Activated effector memory CD4-positive, alpha-beta T cell treated with Interleukin-2 at 50 U/mL for 16 hours (primary cell): ENCODE measurements around the gene NTN3.
"Not testable (repeated sequence)": the region's sequence is repeated elsewhere in the genome, so short reads cannot be mapped to it uniquely, and the experiment has no call there.

Experiments
- DNase-seq: peaks from one replicate; pipeline ENCODE4 v3.0.0-alpha.2; 2020

Gene NTN3

DNA sequence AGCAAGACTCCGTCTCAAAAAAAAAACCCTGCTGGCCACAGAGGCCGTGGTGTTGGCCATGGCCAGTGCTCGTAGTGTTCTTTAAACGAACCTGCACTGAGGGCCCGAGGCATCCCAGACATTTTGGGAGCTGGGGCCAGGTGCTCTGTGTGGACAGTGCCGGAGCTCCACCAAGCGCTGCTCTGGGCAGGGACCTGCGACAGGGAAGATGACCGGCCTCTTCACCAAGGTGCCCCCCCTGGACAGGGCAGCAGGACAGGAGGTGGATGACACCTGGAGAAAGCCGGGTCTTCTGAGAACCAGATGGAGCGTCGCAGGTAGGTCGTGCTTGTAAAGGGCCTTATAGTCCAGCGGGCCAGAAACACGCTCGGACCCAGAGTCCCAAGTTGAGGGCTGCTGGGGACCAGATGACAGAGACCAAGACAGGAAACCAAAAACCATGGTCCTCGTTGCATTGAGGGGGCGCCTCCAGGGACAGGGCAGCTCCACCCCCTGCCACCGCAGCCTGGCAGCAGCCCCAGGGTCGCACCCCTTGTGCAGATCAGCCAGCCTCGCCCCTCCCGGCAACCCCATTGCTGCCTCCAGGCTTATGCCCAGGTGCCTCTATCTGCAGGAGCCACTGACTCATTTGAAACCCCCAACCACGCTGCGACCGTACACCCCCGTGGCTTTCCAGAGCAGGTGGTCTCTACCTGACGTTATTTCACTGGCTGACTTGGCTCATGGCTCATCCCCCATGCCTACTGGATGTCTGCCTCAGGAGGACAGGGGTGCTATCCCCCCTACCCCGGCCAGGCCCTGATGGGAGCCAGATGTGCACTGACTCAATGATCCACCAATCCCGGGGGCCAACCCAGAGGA is 4.2 kb upstream of the NTN3 start:
- DNase-seq: no peak

GRCh38 chr16:2467528-2468232 is 3.4 kb upstream of the NTN3 start:
- DNase-seq: no peak

GRCh38 chr16:2468233-2468724 is 2.8 kb upstream of the NTN3 start:
- no peak for DNase-seq

DNA sequence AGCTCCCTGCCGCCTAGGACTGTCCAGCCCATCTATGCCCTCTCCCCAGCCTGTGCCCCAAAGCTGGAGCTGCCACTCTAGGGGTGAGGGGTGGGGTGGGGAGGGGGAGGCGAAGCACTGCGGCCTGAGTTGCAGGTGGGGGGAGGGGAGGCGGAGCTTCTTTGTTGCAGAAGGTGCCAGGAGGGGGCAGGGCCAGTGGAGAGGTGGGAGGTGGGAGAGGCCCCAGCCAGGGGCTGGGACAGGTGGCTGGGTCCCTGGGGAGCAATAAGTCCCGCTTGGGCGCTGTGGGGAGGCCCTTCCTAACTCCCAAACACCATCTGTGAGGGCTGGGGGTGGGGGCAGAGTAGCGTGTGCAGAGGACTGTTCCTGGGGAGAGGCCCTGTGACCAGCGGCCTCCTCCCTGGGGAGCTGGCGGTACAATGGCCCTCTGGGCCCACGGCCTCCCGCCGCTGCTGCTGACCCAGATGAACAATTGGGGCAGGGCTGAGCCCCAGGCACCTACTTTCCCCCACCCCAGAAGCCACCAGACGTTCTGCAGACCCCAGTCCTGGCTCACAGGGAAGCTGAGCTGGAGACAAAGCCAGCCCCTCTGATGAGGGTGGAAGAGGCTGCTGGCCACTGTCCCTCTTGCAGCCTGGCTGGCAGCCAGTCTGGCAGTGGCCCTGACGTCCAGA is 2.2 kb upstream of the NTN3 start:
- DNase-seq: no peak

GRCh38 chr16:2469399-2470233 is 1.5 kb upstream of the NTN3 start:
- DNase-seq: no peak

- no peak for DNase-seq
Observed at GRCh38 chr16:2470234-2470601, 879 bp upstream of the NTN3 start.

- no peak for DNase-seq
Observed at GRCh38 chr16:2470603-2471015, 488 bp upstream of the NTN3 start.

GRCh38 chr16:2471653-2472487 is 773 bp downstream of the NTN3 start:
- DNase-seq: no peak

DNA sequence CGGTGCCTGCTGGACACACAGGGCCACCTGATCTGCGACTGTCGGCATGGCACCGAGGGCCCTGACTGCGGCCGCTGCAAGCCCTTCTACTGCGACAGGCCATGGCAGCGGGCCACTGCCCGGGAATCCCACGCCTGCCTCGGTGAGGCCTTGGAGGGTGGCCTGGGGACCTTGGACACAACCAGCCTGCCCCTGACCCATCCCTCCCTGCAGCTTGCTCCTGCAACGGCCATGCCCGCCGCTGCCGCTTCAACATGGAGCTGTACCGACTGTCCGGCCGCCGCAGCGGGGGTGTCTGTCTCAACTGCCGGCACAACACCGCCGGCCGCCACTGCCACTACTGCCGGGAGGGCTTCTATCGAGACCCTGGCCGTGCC is 1.4 kb downstream of the NTN3 start:
- DNase-seq: no peak

GRCh38 chr16:2472885-2473445 is 1.9 kb downstream of the NTN3 start:
- no peak for DNase-seq

DNA sequence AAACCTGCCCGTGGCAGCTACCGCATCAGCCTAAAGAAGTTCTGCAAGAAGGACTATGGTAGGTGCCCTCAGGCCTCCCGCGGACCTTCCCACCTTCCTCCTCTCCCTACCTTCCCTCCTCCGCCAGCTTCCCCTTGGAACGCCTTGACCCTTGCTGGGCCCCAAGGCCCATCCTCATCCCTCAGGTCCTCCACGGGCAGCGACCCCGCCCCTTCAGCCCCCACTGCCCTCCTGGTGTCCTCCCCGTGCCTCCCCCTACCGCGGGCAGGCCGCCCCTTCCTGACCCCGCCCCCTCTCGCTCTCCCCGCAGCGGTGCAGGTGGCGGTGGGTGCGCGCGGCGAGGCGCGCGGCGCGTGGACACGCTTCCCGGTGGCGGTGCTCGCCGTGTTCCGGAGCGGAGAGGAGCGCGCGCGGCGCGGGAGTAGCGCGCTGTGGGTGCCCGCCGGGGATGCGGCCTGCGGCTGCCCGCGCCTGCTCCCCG is 2.4 kb downstream of the NTN3 start:
- DNase-seq: no peak

DNA sequence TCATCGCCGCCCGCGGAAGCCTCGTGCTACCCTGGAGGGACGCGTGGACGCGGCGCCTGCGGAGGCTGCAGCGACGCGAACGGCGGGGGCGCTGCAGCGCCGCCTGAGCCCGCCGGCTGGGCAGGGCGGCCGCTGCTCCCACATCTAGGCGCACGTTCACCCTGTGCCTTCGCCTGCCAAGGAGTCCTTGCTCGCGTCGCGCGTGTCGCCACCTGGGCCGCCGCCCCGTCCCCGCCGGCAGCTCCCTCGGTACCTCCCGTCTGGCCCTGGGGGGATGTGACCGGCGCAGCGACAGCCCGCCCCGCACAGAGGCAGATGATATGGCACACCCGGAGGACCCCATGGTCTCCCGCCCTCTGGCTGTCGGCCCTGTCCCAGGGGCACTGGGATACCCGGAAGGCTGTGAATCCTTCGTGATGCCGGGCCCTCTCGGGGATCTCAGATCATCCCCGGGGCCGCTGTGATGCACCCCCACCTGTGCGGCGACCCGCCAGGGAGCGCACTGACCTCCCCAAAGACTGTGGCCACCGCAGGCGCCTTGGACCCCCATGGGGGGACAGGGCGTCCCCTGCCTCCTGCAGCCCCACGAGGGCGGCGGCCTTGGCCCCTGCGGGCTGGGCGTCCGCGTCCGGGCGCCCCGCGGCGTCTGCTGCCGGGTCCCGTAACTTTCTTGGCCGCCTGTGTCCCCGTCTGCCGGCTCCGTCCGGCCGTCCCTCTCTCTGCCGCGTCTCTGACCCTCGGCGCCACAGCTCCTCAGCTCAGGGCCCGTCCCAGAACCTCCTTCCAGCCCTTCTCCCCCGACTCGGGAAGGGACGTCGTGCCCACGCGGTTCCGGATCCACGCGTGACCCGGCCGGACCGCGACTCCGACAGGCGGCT is 3.1 kb downstream of the NTN3 start:
- DNase-seq: peak; percentile 54

- peak; percentile 70 for DNase-seq
Observed at GRCh38 chr16:2474877-2475412, 3.8 kb downstream of the NTN3 start, which contains the start of gene TBC1D24. TSS of gene TBC1D24 (plus strand) at chr16:2475127. CDS start at chr16:2496149, 21,022 bp downstream.

DNA sequence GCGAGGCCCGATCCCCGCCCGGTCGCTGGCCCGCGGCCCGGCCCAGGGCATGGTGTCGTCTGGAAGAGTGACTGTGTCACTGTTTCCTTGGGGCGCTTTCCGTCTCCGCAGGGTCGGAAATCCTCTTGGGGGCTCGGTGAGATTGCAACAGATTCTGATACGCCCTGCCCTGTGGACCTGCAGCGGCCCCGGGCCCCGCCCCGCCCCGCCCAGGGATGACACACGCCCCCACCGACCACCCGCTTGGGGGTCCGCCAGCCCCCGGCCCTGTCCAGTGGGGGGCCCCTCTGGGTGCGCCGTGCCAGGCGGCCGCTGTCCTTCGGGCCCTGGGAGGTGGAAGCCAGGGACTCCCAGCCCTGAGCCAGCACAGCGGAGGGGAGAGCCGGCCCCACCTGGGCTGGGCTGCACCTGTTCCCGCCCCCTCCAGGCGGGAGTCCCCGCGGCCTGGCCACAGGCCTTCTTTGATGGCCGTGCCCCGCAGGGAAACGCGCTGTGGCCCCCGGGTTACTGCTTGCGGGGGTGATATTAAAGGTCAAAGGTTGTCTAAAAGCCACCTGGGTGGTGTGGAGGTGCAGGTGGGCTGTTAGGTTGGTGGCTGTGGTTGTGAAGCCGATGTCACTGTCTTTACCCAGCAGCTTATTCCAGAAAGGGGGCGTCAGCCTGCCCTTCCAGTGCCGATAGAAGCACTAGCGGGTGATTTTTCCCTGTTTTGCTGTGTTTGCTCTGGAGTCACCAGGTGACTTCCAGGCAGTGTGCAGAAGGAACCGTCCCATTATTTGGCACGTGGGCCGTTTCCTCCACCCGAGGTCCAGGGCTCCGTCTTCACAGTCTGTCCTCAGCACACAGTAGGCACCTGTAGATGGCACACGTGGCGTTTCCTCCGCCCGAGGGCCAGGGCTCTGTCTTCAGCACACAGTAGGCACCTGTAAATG is 4.6 kb downstream of the NTN3 start:
- DNase-seq: peak; percentile 22

DNA sequence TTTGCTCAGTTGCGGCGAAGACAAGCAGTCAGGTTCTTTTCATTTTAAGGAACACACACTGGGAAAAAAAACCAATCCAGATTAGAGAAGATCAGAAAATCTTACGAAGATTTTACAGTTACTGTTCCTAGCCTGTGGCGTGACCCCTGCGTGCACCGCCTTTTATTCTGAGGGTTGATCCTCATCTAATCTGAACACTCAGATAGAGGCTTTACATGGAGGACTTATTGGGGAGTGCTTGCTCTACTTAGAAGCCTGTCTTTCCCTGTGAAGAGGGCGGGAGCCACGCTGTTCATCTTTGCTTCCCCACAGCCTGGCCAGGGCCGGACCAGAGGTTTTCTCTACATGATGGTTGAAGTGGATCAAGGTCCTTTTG is 5.2 kb downstream of the NTN3 start:
- no peak for DNase-seq

GRCh38 chr16:2476741-2477140 is 5.6 kb downstream of the NTN3 start:
- DNase-seq: no peak

GRCh38 chr16:2477327-2477726 is 6.2 kb downstream of the NTN3 start:
- DNase-seq: no peak

- no peak for DNase-seq
Observed at GRCh38 chr16:2478279-2478678, 7.2 kb downstream of the NTN3 start.

DNA sequence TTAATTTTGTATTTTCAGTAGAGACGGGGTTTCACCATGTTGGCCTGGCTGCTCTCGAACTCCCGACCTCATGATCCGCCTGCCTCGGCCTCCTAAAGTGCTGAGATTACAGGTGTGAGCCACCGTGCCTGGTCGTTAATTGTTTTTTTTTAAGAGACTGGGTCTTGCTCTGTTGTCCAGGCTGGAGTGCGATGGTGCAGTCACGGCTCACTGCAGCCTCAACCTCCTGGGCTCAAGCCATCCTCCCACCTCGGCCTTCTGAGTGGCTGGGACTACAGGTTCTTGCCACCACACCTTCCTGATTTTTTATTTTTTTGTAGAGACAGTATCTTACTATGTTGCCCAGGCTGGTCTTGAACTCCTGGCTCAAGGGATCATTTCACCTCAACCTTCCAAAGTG is 8.9 kb downstream of the NTN3 start:
- DNase-seq: not testable (repeated sequence)
